Panc1 (cell line): Measurements from ENCODE around the gene EIPR1. TPM values are rescaled to one million over a fixed set of nuclear protein-coding genes. Genes with fewer than 3 reads are reported as not detected.

Source experiments
- ATAC-seq: fragments of 200-7000 bp; cut with Tn5 transposase; 2 replicates; pipeline ENCODE4 v1.9.1; 2020; ENCODE audit warnings: mild to moderate bottlenecking, moderate library complexity
- BruUV-seq: library from RNA; stranded (reverse); fragments of 400-500 nt; replicated peaks from 2 replicates; lab custom pipeline; 2021; lab: Mats Ljungman, UMichigan
- CTCF ChIA-PET: fragments of 300-600 bp; sonication (Branson Sonifier 250); formaldehyde crosslinking; loops from one replicate; lab custom pipeline; 2022; ENCODE audit warnings: antibody characterized with exemption; lab: Charles Lee
- POLR2A ChIA-PET: fragments of 300-600 bp; sonication (Branson Sonifier 250); formaldehyde crosslinking; loops from one replicate; lab custom pipeline; 2022; ENCODE audit warnings: antibody characterized with exemption; lab: Charles Lee
- DNase-seq: peaks from one replicate; pipeline ENCODE4 v3.0.0-alpha.2; 2010; ENCODE audit warnings: low read depth, low spot score
- H3K27ac ChIP-seq: 2 replicates; pipeline ENCODE4 v1.5.1; 2011; ENCODE audit warnings: mild to moderate bottlenecking, low read length, inconsistent platforms
- H3K27me3 ChIP-seq: fragments of 200-500 bp; sonication (Bioruptor generic); 2 replicates; pipeline ENCODE4 v1.6.0; 2014; ENCODE audit warnings: low read length, inconsistent platforms; ENCODE audit not compliant: control insufficient read depth, insufficient read depth
- H3K36me3 ChIP-seq: fragments of 200-500 bp; sonication (Bioruptor generic); 2 replicates; pipeline ENCODE4 v1.5.1; 2014; ENCODE audit warnings: inconsistent platforms, mild to moderate bottlenecking, low read length, moderate library complexity; ENCODE audit not compliant: control insufficient read depth, insufficient read depth
- H3K4me1 ChIP-seq: 2 replicates; pipeline ENCODE4 v1.5.1; 2011; ENCODE audit warnings: inconsistent platforms, mild to moderate bottlenecking, low read length, moderate library complexity; ENCODE audit not compliant: control insufficient read depth, insufficient read depth
- H3K4me3 ChIP-seq, 2 experiments: 2 replicates each; pipeline ENCODE4 v1.5.1; 2011 to 2012; ENCODE audit warnings: low read depth in 2 of 2, low read length in 2 of 2, mild to moderate bottlenecking in 2 of 2, inconsistent platforms in 1 of 2, moderate library complexity in 1 of 2
- H3K9me3 ChIP-seq: fragments of 200-500 bp; sonication (Bioruptor generic); 2 replicates; pipeline ENCODE4 v1.5.1; 2014; ENCODE audit warnings: low read depth, mild to moderate bottlenecking, inconsistent platforms, low read length, moderate library complexity; ENCODE audit not compliant: control insufficient read depth, insufficient read depth
- CTCF ChIP-seq: fragments of 450-650 bp; IDR thresholded peaks from 2 replicates; pipeline ENCODE4 v1.5.1; 2017; ENCODE audit warnings: mild to moderate bottlenecking
- POLR2AphosphoS5 ChIP-seq: IDR thresholded peaks from 2 replicates; pipeline ENCODE4 v1.6.1; 2012; ENCODE audit warnings: mild to moderate bottlenecking, low read depth, low read length, moderate library complexity
- in situ Hi-C: cut with HindIII; loops from 2 replicates; pipeline ENCODE4 v1.10.0; 2016; ENCODE audit warnings: low sequenced_read_pairs, low pct_unique_long_range_greater_than_20kb
- intact Hi-C: fragments of 100-400 bp; cut with micrococcal nuclease; formaldehyde crosslinking; loops from one replicate; pipeline ENCODE4 v1.10.0; 2022; ENCODE audit not compliant: unreplicated experiment
- total RNA-seq: library from RNA; stranded (reverse); gene quantifications from one replicate; pipeline ENCODE4 v1.2.1, GENCODE V29; 2021; ENCODE audit not compliant: unreplicated experiment
- TF ChIP-seq, protein P1 (sequence below), 2 experiments: IDR thresholded peaks; 2 replicates each; pipeline ENCODE4 v1.6.1; 2011 to 2012; ENCODE audit warnings: low read depth in 2 of 2, control low read depth in 1 of 2, low read length in 1 of 2, mild to moderate bottlenecking in 1 of 2, moderate library complexity in 1 of 2; ENCODE audit not compliant: insufficient read depth in 1 of 2

EIPR1 gene
- total RNA-seq, 1 experiment from 2014 or later: 26.7 TPM

- H3K27me3 ChIP-seq: no peaks in the 10 kb centered on the region
- no peaks in the 10 kb centered on the region for H3K9me3 ChIP-seq
- no peak overlapping the region for H3K4me3 ChIP-seq
- ATAC-seq (no peak), DNase-seq (no peak)
- H3K4me1 ChIP-seq: no peaks in the 10 kb centered on the region
- no peaks in the 10 kb centered on the region for H3K36me3 ChIP-seq
- ChIA-PET CTCF (no interaction called here), POLR2A (no interaction called here)
- intact Hi-C loops (no loop called here), in situ Hi-C loops (no loop called here)
- no peak overlapping the region for H3K27ac ChIP-seq
- BruUV-seq: no TSS peak
- TF ChIP-seq, protein P1, sequence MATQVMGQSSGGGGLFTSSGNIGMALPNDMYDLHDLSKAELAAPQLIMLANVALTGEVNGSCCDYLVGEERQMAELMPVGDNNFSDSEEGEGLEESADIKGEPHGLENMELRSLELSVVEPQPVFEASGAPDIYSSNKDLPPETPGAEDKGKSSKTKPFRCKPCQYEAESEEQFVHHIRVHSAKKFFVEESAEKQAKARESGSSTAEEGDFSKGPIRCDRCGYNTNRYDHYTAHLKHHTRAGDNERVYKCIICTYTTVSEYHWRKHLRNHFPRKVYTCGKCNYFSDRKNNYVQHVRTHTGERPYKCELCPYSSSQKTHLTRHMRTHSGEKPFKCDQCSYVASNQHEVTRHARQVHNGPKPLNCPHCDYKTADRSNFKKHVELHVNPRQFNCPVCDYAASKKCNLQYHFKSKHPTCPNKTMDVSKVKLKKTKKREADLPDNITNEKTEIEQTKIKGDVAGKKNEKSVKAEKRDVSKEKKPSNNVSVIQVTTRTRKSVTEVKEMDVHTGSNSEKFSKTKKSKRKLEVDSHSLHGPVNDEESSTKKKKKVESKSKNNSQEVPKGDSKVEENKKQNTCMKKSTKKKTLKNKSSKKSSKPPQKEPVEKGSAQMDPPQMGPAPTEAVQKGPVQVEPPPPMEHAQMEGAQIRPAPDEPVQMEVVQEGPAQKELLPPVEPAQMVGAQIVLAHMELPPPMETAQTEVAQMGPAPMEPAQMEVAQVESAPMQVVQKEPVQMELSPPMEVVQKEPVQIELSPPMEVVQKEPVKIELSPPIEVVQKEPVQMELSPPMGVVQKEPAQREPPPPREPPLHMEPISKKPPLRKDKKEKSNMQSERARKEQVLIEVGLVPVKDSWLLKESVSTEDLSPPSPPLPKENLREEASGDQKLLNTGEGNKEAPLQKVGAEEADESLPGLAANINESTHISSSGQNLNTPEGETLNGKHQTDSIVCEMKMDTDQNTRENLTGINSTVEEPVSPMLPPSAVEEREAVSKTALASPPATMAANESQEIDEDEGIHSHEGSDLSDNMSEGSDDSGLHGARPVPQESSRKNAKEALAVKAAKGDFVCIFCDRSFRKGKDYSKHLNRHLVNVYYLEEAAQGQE (IDR thresholded peaks at IDR 0.05; ENCODE audit: insufficient read depth in 1 of 2, low read depth in 2 of 2, low read length in 1 of 2): no peak
- TF ChIP-seq CTCF (no peak), POLR2AphosphoS5 (no peak)
Measured at GRCh38 chr2:3238951-3239841, 138.4 kb downstream of the EIPR1 start.

DNA sequence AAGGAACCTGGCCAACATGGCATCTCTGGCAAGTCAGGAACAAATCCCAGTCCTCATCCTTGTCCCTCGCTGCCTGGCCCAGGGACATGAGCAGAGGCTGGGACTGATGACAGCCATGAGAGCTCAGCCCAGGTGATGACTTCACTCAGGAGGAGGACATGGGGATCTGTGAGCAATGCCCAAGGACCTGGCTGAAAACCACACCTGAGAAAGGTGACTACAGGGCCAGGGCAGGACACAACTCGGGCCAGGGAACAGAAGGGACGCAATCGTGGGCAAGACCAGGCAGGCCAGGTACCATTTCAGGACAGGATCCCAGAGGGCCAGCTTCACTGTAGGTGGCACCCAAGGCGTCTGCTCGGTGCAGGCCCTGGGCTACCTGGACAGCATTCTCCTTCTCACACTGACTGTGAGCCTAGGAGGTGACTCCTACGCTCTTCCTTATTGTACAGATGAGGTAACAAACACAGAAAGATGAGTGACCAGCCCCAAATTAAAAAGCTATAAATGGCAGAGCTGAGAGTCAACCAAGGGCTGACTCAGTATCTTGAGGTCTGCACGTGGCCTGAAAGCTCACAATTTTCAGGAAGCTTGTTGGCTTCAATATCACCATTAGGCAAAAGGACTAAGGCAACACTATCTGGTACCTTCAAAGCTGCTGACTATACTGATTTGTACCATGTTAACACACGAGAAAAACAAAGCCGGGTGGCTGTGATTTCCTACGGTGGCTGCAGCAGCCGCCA, 141.1 kb downstream of the EIPR1 start:
- BruUV-seq: no TSS peak
- ATAC-seq: no peak

More for the DNA sequence above, 141.1 kb downstream of the EIPR1 start:
- ChIA-PET CTCF (no interaction called here), POLR2A (no interaction called here)
- Histone ChIP-seq H3K9me3 (no peaks in the 10 kb centered on the region), H3K4me3 (no peak overlapping the region), H3K36me3 (no peaks in the 10 kb centered on the region), H3K4me1 (no peaks in the 10 kb centered on the region), H3K27me3 (no peaks in the 10 kb centered on the region), H3K27ac (no peak overlapping the region)
- in situ Hi-C loops: no loop called here
- DNase-seq: no peak
- TF ChIP-seq CTCF (no peak), POLR2AphosphoS5 (no peak)
- TF ChIP-seq, protein P1 (IDR thresholded peaks at IDR 0.05; ENCODE audit: insufficient read depth in 1 of 2, low read depth in 2 of 2, low read length in 1 of 2): no peak
- intact Hi-C loops: no loop called here
